NB4 (cell line): ENCODE results near the gene NSF.

Source experiments
- MAX ChIP-seq: IDR thresholded peaks from 2 replicates; pipeline ENCODE4 v1.6.1; 2011; ENCODE audit warnings: low read depth, low read length
- POLR2A ChIP-seq: IDR thresholded peaks from 2 replicates; pipeline ENCODE4 v1.6.1; 2011; ENCODE audit warnings: mild to moderate bottlenecking; ENCODE audit not compliant: insufficient read length; ENCODE audit errors: extremely low read depth

- TF ChIP-seq POLR2A (no peak), MAX (no peak; the same call in 1 of the 2 replicates)
Measured at GRCh38 chr17:46770439-46770817, 180.0 kb downstream of the NSF start.
